HG03064 (cell line): Measurements from ENCODE around the gene PLXNA4.

Experiments
- ATAC-seq: cut with Tn5 transposase; IDR thresholded peaks from one replicate; pipeline ENCODE4 v1.9.1; 2021; ENCODE audit warnings: low read depth; ENCODE audit not compliant: unreplicated experiment

Gene PLXNA4

DNA sequence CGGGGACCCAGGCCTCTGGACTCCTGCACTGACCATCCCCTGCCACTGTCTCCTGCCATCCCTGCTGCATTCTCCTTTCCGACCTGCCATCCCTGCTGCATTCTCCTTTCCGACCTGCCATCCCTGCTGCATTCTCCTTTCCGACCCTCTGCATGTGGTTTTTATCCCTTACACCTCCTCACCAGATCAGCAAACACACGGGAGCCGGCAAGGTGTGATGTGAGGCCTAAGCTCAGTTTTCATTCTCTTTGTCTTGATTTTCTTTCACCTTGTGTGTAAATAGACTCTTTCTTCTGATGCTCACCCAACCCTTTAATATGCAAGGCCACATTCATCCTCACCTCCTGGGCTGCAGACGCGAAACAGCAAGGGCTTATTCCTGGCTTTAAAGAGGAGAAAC lies 11.4 kb downstream of the PLXNA4 start:
- ATAC-seq: no peak

DNA sequence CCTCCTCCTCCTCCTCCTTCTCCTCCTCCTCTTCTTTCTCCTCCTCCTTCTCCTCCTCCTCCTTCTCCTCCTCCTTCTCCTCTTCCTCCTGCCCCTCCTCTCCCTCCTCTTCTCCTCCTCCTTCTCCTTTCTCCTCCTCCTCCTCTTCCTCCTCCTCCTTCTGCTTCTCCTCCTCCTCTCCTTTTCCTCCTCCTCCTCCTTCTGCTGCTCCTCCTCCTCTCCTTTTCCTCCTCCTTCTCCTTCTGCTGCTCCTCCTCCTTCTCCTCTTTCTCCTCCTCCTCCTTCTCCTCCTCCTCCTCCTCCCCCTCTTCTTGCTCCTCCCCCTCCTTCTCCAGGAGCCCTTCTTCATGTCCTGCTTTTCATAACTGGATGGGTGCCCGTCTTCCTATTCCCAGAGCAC lies 12.2 kb downstream of the PLXNA4 start:
- no peak for ATAC-seq

DNA sequence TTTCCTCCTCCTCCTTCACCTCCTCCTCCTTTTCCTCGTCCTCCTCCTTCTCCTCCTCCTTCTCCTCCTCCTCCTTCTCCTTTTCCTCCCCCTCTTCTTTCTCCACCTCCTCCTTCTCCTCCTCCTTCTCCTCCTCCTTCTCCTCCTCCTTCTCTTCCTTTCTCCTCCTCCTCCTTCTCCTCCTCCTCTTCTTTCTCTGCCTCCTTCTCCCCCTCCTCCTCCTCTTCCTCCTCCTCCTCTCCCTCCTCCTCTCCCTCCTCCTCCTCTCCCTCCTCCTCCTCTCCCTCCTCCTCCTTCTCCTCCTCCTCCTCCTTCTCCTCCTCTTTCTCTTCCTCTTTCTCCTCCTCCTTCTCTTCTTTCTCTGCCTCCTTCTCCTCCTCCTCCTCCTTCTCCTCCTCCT lies 13.6 kb downstream of the PLXNA4 start:
- ATAC-seq: no peak

DNA sequence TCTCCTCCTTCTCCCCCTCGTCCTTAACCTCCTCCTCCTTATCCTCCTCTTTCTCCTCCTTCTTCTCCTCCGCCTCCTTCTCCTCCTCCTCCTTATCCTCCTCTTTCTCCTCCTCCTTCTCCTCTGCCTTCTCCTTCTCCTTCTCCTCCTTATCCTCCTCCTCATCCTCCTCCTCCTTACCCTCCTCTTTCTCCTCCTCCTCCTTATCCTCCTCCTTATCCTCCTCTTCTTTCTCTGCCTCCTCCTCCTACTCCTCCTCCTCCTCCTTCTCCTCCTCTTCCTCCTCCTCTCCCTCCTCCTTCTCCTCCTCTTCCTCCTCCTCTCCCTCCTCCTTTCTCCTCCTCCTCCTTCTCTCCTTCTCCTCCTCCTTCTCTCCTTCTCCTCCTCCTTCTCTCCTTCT lies 14.5 kb downstream of the PLXNA4 start:
- ATAC-seq: no peak

DNA sequence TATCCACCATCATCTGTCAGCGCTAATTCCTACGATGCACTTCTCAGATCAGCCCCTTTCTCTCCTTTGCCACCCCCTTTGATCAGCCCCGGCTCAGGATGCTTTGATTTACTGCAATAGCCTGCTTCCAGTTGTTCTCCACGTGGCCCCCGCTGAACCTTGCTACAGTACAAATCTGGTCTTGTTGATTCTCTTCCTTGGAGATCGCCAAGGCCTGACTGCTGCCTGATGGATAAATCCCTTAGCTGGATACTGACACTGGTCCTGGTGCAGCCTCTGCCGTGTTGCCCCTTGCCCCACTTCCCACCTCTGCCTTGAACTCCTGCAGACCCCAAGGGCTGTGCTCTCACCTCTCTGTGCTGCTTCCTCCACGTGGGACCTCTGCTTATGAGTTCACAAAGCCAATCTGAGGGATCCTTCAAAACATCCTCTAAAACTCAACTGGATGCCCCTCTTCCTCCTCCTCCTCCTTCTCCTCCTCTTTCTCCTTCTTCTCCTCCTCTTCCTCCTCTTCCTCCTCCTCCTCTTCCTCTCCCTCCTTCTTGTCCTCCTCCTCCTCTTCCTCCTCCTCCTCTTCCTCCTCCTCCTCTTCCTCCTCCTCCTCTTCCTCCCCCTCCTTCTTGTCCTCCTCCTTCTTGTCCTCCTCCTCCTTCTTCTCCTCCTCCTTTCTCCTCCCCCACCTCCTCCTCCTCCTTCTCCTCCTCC lies 15.3 kb downstream of the PLXNA4 start:
- ATAC-seq: no peak

DNA sequence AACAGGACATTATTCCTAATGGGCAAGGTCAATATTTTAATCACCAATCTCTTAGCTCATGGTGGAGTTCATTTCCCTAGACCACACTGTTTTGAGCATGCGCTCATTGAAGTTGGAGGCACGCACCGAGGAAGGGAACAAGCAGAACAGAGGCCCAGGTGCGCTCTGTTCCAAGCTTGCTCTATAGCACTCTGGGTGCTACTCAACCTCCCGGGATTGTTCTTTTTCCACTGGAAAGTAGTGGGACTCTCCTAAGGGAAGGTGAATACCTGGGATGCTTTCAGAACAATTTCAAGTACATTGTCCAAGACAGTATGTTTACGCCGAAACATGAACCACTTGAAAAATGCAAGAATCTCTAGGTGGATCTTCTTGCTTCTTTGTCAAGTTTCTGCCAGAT lies 16.2 kb downstream of the PLXNA4 start:
- ATAC-seq: no peak

DNA sequence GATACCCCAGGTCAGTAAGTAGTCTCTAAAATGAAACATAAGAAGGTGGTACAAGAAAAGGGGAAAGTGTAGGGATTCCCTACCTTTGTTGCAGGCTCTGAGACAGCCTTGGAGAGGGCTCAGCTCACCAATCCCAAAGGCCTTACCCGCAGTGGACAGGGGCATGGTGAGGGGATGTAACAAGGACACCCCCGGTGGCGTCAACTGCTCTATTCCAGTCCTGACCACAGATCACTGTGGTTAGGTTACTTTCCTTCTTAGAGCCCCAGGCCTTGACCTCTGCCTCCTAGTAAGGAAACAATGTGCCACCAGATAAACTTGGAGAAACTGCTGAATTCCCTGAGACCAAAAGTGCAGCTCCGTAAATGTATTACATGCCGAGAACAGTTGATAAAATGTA lies 17.5 kb downstream of the PLXNA4 start:
- ATAC-seq: no peak

DNA sequence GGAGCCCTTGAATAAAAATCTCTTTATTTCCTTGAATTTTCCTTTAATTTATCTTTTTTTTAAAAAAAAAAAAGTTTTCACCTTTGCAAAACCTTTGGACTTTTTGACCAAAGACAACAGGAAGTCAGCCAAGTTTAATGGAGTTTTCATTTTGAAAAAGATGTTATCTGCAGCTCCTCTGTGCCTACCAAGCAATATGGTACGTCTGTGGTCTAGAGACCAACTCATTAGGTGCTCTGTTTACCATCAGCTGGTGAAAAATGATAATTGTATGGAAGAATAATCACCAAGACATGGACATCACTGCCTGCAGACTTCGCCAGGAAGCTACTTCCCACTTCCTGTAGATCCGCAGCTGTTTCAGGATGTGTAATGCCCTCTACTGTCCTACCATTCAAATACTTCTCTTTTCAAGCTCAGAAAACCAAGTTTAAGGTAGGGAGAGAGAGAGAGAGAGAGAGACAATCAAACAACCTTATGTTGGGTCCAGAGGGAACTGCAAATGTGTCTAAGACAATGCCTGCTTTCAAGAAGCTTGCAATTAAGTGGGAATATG lies 18.7 kb downstream of the PLXNA4 start:
- ATAC-seq: no peak

DNA sequence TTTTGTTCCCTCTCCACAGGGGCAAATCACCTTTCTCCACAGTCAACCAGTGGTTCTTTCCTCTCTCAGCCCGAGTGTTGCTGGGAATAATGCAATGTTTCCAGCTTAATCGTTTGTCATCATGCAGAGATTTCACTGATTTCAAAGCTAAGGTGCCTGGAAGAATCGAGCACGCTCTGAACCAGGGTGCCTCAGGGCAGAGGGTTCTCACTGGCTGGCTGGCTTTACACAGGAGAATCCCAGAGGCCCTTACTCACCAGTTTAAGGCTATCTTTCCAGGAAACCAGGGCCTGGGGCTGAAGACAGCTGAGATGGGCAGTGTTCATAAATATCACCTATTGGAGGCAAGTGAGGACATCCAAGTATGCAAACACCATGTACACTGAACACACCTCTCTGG lies 21.8 kb downstream of the PLXNA4 start:
- ATAC-seq: no peak

DNA sequence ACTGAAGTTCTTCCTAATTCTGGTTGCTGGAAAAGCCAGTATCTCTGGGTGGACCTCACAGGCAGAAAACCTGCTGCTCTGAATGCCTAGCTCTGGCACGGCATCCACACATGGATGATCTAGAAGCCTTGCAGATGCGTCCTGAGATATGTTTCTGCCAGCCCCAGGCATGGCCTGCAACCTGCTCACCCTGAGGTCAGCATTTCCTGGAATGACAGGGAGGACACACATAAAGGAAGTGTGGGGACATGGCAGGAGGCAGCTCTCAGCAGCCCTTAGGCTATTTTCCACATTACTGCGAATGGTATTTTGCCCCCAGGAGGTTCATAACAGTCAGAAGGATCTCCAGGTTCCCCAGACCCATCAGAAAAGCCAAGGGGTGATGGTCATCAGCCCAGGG lies 23.2 kb downstream of the PLXNA4 start:
- ATAC-seq: no peak

DNA sequence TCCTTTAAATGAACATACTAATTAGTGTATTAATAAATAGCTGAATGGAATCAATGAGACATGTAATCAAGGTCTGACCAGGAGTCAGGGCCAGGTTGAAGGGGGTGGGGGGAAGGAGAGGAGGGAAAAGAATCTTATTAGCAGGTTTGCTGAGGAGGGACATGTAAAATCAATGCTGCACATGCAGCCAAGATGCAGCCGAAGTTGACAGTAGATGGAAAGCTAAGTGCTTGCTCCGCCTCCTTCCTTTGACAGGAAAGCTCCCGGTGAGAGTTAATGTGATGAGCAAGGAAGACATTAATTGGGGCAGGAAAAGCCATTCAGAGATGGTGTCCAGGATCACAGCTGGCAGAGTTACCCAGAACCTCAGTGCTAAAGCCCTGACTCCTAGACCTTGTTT lies 24.4 kb downstream of the PLXNA4 start:
- no peak for ATAC-seq

DNA sequence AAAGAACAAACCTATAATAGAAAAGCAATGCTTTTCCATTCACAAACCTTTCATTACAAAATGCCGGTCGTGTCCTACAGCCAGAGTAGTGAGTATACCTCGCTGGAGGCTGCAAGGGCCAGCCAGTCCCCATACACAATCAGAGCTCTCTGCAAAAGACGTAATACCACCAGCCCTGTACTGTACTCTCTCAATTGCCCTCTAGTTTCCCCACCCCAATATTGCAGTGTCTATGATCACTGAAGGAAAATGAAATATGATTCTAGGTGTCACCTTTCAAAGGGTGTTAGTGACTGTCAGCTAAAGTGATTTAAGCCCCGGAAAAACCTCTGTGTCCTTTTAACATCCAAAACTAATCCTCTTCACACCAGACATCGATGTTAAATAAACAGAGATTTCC lies 24.8 kb downstream of the PLXNA4 start:
- no peak for ATAC-seq

DNA sequence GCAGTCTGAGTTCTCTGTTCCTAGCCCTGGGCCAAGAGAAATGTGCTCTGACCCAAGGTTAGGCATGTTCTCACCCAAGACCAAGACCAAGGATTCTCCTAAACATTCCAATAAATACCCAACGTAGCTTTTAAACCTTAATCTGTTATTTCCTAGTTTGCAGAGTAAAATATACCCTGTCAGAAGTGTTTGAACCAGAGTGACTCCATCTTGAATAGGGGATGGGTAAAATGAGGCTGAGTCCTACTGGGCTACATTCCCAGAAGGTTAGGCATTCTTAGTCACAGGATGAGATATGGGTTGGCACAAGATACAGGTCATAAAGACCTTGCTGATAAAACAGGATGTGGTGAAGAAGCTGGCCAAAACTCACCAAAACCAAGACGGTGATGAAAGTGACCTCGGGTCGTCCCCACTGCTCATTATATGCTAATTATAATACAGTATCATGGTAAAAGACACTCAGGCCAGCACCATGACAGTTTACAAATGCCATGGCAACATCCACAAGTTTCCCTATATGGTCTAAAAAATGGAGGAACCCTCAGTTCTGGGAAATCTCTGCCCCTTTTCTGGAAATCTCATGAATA lies 27.7 kb downstream of the PLXNA4 start:
- no peak for ATAC-seq

DNA sequence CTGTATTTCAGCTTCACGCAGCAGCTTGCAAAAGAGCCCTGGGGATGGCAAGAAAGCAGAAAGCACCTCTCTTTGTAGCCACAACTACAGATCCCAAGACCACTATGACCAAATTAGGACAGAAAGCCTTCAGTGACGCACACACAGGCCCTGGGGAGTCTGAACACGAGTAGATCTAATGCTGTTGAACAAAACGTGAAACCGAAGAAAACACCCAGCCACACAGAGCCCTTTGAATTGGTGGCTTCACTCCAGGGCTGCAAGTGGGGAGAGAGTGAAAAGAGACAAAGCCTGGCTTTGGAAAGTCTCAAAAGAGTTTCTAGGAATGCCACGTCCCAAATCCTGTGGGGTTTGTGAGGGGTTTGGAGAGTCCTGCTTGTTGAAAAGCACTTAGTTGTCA lies 28.4 kb downstream of the PLXNA4 start:
- ATAC-seq: no peak

DNA sequence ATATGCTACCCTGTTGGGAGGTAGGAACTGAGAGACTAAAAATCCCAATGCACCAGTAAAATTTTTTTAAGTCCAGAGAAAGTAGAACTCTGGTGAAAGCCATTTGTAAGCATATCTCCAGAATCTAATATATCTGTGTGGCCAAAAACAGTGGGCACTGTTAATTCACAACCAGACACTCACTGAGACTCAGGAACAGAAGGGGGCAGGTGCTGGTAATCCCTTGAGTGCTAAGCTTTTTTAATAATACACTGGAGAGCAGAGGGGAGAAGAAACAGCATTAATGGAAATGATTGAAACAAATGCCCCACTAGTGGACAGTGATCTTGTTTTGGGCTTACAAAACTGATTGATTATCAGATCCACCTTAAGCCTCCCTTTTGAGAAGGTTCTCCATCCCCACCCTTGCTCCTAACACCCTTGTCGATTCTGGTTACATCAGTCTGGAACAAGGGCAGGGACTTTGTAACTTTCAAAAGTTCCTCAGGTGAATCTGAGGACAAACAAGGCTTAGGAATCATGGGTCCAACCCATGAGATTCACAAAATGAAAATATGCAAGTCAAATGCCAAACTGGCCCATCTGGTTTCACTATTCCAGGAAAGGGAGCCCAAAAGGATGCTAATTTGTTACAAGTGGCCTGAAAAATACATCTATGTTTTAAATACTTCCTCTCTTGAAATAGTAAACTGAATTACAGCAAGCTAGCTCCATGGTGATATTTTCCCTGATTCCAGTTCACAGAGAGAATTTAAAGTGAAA lies 29.7 kb downstream of the PLXNA4 start:
- no peak for ATAC-seq

DNA sequence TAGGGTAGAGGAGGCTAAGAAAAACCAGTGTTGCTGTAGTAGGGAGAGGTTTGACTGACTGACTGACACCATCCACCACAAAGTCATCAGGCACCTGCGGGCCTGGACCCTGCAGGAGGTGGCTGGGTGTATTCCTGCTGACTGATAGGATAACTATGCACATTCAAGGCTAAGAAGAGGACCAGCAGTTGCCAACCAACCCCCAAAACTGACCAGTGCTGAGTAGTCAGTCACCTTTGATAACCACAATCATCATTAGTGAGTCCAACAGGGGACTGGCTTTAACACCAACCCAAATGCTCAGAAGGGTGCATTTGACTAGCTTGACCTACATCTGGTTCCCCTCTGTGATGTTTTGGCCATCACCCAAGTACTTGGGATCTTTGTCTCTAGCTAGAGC lies 30.5 kb downstream of the PLXNA4 start:
- no peak for ATAC-seq

DNA sequence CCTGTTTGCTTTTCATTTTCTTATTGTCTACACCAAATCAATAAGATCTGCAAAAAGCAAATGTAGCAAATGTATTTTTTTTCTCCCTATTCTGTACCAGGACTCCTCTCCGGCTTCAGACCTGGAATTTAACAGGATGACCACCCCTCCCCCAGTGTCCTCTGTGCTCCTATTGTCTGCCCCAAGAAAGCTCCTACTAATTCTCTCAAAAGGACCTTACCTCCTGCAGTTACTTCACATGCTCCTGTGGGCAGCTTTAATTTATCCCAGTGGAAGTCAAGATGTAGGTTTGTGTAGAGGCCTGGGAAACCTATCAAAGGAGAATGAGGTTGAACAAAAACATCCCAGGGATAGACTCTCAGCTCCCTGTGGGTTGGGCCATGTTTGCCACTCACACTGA lies 31.3 kb downstream of the PLXNA4 start:
- no peak for ATAC-seq

DNA sequence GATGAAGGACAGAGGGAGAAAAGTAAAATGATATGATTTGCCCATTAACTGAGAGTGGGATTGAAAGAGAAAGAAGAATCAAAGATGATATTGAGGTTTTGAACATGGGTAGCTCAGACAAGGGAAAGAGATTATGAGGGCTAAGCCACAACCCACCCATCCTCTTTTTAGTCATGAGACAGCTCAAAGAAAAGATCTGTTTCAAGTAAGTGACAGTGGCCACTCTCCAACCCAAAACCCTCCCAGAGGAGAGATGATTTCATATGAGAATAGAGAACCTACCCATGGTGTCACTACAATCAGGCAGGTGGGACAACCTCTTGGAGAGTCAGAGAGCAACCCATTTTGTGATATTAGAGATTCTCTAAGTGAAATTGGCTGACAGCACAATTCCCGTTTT lies 32.2 kb downstream of the PLXNA4 start:
- ATAC-seq: no peak

DNA sequence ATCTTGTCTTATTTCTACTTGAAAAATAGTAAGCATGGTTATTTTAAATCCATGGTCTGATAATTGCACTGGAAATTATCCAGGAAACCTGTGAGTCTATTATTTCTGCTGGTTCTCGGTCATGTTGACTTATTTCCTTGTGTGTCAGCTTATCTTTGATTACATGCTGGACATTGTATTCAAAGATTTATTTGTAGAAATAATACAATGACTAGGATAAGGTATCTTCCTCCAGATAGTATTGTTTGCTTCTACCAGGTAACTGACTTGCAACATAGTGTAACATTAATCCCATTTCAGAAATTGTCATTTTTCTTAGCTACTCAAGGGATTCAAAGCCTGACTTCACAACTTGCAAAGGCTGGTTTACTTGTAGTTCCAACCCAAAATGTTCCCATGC lies 33.4 kb downstream of the PLXNA4 start:
- ATAC-seq: no peak

DNA sequence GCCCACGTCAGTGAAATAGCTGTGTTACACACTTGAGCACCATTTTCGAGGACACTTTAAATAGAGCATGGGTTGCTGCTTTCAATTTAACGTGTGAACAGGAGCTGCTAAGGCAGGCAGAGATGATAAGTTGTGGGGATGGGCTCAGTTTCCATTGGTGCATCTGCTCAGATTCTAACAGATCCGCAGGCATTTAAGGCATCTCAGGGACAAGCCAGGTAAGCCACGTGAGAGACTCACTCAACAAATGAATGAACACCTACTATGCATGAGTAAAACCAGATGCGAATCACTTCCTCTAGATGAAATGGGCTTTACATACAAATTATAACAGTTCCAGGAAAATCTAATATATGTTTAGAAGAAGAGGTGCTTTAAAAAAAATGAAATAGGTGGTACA lies 34.6 kb downstream of the PLXNA4 start:
- no peak for ATAC-seq

DNA sequence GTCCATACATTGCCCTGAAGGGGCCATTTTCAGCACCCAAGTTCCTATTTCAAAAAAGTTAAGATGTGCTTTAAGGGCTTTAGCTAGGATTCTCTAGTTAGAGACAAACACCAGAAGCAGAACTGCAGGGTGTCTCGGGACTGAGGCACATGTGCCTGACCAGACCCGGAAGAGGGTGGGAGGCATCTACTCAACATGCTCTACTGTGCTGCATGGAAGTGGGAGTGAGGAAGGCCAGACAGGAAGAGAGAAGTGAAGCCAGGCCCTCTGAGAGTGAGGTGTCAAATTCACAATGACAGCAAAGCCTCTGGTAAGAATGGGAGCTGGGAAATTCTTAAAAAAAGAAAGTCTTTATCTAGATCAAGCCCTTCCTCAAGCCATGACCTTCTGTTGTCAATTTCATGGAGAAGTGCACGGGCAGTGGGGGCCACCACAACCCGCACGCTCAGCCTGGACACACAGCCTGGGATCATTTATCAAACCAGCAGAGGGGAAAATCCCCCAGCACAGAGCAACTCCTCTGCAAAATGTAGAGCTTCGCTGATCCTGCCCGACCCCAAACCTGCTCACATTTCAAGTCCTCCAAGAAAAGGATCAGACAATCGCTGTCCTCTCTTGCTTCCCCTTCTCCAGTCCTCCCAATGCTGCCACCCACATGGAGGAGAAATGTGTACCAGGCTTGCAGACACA lies 38.7 kb downstream of the PLXNA4 start:
- ATAC-seq: no peak
